NCI-H82 (cell line): ENCODE data around the gene PRKG1.
"Not testable (repeated sequence)": the region's sequence is repeated elsewhere in the genome, so short reads cannot be mapped to it uniquely, and the experiment has no call there.

Experiments
- DNase-seq: peaks from one replicate; lab custom pipeline; 2025; lab: John Stamatoyannopoulos, UW

The PRKG1 gene

DNA sequence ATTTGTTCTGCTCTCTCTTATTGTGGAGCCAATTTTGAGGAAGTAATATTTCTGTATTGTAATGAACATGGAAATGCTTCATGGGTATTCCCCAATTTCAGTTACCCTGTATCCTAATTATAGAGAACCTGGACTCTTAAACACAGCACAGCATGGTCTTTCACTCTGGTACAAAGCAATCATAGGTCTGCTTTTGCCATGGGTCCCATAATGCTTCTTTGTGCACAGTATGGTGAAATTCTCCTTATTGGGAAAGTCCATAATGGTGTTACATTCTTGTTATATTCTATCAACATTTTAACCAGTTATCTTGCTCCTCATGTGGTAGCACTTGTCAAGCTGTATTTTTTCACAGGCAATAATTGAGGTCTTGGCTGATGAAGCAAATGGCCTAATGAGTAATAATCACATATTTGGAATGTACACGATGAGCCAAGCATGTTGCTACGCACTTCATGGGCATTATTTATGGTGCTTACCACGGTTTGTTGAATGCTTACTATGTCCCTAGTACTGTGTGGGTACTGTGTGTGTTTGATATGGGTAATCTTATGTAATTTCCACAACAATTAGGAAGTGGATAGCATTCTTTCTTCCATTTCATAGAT, 42.9 kb downstream of the PRKG1 start:
- no peak for DNase-seq

DNA sequence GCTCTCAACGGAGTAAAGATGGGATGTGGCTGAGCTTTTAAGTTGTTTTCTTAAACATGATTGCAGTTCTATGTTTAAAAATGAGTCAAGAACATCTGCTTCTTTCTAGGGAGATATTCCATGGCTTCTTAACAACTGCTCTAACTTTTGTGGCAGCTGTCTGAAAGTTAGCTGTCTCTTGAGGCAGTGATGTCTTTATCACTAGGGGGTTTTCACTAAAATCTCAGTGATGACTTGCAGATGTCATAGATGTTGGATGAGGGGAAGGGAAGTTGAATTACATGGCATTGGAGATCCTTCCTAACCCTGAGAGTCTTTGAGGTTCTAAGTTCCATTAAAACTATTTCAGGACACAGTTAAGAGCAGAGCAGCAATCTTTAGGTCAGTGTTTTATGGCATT, 43.5 kb downstream of the PRKG1 start:
- no peak for DNase-seq

DNA sequence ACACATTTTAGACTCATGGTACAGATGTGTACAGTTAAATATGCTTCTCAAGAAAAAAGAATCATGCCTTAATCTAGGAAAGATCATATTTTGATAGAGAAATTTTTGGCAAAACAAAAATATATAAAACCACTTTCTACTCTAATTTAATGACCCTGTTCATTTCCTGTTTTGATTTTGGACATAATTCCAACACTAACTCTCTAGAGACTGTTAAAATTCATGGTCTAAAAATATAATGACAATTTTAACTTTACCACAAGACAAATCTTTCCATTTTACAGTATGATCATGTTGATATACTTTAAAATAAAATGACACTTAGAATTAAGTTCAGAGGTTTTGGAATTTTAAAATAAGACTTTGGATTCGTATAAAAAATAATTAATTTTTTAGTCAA, 45.2 kb downstream of the PRKG1 start:
- no peak for DNase-seq

DNA sequence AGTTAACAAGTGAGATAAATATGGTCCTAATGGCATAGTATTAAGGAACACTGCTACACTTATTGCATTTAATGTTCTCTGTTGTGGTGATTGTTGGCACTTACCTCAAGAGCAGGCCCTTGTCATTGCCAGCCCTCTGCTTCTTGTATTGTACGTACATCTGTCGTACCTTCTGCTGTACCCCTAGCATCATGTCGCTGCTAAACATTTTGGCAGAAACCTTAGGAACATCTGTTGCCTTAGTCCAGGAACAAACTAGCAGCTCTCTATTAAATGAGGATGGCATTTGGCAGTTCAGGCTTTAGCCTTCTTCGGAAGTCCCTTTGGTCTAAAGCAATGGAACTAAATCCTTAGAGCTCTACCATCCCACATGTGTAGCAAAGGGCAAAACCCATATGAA, 47.6 kb downstream of the PRKG1 start:
- no peak for DNase-seq

DNA sequence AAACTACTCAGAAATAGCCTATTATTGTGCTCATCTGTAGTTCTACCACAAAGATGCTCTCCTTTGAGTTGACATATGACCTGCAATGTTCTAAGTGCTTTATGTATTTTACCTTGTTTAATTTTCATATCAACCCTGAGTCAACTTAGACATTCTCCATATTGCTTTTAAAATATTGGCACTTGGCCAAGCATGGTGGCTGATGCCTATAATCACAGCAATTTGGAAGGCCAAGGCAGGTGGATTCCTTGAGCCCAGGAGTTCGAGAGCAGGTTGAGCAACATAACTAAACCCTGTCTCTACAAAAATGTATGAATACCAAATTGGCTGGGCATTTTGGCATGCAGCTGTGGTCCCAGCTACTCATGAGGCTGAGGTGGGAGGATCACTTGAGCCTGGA, 50.6 kb downstream of the PRKG1 start:
- DNase-seq: no peak

DNA sequence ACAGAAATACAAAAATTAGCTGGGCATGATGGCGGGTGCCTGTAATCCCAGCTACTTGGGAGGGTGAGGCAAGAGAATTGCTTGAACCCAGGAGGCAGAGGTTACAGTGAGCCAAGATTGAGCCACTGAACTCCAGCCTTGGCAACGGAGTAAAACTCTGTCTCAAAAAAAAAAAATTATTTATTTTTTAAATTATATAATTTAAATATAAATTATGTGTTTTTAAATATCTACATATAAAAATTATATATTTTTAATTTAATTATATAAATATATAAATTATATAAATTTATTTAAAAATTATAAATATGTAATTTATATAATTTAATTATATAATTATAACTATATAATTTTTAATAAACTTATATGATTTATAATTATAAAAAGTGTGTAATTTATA, 51.2 kb downstream of the PRKG1 start:
- DNase-seq: no peak

DNA sequence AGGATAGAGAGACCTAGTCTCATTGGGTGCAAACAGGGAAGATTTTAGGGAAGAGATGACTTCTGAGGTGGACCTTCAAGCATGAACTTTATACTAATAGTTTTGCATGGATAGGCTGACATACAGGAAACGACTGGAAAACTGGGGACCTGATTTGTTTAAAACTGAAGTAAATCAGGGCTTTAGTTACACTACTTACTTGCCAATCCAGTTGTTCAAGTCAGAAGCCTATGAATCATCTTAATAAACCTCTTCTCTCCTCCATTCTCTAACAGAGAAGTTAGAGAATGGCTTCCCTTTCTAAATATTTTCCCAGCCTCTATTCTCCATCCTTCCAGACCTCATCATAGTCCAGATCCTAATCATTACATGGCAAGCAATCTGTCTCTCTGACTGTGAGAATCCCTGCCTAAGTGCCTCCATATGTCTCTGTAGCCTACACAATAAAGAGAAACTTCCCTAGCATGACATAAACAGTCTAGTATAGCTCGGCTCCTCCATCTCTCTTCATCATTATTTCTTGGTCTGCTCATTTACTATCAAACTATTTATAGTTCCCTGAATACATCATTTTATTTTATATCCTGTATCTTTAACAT, 55.8 kb downstream of the PRKG1 start:
- DNase-seq: no peak

DNA sequence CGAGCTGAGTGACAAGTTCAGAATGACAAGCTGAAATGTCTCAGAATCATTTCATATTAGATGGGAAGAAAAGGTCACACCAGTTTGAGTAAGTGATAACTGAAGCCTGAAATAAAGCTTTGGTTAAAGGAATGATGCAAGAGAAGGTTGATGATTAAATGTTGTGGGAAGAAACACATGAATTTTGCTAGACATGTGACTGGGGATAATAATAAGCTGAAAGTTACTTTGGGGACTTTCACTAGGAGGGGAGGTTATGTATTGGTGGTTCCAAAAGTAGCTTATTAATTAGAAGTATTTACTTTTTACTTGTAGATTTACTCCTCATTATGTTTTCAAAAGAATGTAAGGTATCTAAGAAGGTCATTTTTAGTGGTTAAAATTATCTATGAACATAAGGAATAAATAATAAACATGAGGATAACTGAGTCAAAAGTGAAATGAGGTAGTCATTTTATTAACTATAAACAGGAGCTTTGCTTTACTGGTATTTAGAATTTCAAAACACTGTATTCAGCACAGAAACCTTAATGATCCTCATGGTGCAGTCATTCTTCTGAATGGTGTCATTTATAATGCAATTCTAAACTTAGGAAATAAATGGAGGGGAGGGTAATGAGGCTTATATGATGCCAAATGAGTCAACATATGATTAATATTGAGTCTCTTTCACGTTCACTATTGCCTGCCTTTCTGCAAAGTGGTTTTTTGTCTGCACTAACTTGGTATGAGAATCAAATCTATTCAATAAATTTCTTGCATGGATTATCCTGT, 63.7 kb downstream of the PRKG1 start:
- DNase-seq: no peak

DNA sequence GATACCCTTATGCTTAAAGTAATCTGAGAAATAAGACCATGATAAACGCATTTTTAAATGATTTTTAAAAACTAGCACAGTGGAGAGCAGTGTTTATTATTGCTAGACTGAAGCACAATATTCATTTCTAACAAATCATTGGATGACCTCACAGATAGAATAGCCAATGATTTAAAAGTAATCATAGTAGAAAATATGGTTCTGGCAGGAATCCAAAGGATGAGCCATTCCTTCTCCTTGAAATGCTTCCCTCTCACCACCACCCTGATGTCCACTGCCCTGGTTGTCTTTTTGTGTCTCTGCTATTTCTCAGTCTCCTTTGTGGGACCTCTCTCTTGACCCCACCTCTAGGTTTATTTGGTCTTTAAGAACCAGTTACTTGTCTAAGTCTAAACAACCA, 64.9 kb downstream of the PRKG1 start:
- DNase-seq: no peak

DNA sequence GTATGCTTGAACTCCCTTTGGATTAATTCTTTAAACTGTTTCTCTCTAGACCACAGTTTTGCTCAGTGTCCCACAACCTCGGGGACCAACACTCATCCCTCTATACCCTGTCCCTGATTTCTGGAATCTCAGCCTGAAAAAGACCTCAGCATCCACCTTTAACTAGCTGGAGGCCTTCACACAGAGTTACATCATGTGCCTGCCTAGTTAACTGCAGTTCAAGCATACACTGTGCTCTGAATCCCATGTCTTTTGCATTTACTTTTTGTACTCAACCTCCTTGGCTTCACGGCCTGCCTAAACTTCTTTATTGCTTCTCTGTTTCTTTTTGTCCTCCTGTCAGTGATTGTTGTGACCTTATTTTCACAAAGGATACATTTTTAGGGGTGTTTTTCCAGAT, 66.7 kb downstream of the PRKG1 start:
- no peak for DNase-seq

DNA sequence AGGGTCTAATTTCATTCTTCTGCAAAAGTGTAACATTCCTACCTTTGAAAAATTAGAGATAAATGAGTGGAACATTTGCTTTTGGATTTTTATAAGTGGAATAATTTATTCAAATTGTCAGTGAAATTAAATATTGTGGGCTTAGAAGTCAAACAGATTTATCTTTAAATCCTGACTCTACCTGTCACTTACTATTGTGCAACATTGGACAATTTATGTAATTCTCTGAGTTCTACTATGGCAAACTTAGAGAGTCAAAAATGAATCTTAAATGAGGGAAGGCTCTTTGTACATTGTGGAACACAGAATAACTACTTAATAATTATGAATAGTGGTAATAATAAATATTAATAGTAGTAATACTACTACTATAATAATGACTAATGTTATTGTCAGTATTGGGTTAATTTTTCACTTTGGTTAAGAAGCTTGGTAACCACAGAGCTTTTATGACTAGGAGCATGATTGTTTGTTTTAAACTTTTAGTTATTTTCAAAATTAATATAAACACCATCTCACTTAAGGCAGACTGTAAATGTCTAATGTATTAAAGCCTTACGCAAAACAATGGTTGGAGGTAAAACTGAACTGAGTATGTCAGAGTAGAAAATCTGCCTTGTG, 70.0 kb downstream of the PRKG1 start:
- DNase-seq: no peak

DNA sequence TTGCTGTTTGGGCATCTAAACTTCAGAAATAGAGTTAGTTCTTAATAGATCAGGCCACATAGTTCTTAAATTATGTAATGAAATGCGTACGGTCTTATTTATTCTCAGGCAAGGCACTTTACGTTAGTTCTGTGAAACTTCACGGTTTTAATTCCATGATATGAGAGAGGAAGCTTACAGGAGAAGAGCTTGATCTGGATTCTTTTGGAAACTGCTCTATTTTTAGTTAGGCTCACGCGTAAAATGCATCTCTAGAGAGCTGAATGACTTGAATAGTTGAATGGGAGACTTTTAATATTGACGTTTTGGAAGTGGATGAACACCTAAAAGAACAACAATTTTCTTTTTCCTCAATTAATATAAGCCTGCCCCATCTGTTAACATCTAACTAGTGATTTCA, 71.1 kb downstream of the PRKG1 start:
- DNase-seq: no peak

DNA sequence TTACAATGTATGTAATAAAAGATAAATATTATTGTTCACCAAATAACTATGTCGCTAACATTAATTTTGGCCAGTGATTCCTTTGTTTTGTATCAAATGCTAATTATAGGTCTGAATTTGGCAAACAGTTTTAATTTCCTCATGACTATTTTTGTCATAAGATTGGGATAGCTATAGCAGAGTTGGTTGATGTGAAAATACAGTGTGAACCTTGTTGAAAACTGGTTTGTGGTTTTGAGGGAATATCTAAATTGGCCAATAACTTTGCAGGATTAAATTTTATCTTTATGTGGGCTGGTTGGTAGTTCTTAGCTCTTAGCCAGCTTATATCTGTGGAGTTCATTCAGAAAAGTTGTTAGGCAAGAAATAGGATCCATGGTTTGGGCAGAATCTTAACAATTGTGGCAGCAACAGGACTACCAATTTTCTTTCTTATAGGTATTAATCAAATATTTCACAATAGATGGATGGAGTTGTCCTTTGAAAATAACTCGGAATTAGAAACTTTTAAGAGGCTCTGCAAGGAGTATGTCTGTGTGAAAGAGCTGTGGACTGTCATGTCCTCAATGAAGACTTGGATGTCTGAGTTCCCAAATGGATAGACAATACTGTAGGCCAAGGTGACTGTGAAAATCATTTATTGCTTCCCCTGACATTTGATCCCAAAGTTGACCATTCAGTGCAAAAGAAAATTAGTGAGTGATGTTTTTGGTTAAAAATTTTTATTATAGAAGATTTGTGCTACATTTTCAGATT, 73.5 kb downstream of the PRKG1 start:
- DNase-seq: no peak

DNA sequence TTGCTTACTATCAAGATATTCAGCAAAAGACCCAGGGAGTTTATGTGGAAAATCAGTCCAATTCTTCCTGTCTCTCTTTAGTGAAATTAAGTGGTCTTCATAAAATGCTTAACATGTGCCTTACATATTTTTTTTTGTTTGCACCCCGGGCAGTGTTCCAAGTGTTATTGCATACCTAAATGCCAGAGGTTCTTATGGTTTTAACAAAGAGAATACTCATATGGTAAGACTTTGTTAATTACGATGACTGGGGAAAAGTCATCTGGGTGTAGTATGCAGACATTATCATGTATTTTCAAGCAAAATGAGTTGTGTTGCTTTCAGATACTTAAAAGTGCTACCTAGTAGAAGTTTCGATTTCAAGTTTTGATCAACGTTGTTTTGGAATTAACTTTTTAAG, 82.6 kb downstream of the PRKG1 start:
- DNase-seq: no peak

DNA sequence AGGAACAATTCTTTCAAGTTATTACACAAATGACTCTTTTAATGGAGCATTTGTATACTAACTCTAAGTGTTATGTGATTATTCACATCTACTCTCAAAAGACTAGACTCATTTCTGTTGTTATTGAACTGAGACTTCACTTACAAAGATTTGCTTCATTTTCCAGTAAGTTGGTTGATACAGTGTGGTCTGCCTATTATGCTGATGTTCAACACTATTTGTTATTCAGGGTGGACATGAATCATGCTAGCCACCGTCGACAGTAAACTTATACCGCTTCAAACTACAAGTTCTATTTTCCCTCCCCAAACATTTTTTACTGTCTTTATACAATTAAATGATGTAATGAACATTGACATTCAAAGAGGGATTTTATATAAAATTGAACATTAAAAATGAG, 84.5 kb downstream of the PRKG1 start:
- DNase-seq: no peak

DNA sequence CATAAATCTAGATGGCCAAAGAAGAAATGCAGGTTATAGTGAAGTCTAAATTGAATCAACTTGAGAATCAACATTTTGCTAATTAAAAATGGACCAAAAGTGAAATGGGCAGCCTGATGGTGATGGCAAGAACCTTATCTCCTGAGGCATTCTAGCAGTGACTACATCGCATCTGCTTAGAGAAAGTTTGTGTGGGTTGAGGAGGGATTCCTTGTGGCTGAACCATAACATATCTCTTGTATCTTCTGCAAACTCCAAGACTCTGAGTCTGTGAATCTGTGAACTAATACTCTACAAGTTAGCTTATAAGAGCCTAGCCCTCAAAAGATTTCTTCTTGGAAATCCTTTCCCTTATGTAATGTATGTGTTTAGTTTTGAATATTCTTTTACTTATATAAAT, 85.6 kb downstream of the PRKG1 start:
- no peak for DNase-seq

DNA sequence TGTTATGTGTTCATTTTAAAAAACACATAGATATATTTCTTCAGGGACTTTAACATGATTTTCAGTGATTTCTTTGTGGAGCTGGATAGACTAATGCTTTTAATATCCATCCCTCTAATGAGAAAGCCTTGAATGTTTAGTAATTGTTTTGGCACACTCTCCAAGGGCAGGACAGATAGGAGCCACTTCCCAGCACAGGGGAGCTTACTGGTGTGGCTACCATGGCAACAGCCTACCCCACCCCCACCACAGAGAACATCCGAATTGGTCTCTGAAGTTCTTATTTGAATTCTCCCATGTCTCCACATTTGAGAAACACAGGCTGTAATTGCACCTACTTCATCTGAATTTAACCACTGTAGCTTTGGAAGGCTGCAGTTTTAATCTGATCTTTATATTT, 87.7 kb downstream of the PRKG1 start:
- no peak for DNase-seq

DNA sequence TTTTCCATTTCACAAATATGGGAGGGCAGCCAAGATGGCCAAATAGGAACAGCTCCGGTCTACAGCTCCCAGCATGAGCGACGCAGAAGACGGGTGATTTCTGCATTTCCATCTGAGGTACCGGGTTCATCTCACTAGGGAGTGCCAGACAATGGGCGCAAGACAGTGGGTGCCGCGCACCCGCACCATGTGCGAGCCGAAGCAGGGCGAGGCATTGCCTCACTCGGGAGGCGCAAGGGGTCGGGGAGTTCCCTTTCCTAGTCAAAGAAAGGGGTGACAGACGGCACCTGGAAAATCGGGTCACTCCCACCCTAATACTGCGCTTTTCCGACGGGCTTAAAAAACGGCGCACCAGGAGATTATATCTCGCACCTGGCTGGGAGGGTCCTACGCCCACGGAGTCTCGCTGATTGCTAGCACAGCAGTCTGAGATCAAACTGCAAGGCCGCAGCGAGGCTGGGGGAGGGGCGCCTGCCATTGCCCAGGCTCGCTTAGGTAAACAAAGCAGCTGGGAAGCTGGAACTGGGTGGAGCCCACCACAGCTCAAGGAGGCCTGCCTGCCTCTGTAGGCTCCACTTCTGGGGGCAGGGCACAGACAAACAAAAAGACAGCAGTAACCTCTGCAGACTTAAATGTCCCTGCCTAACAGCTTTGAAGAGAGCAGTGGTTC, 89.2 kb downstream of the PRKG1 start:
- DNase-seq: not testable (repeated sequence)

DNA sequence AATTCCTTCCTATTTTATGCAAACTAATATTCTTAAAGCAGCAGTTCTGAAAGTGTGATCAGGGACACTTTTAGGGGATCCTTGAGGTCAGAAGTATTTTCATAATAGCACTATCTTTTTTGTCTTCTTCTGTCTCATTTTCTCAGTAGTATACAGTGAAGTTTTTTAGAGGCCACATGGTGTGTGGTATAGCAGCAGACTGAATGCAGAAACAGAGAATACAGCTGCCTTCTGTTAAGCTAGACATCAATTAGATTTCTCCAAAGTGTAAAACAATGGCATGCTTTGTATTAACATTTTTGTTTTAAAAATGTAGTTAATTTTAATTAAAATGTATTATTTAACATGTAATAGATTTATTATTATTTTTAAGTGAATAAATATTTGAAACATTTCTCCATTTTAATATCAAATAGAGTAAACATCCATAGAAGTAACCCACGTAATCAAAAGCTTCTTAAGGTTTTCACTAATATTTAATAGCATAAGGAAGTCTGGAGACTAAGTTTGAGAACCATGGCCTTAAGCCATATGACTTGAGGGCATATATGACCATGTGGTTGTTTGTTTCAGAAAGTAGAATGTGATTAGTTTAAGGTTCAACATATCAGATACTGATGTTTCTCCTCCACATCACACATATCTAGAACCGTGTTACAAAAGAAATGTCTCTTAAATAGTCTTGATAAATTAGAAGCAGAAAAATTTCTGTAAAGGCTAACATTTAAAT, 94.0 kb downstream of the PRKG1 start:
- no peak for DNase-seq

DNA sequence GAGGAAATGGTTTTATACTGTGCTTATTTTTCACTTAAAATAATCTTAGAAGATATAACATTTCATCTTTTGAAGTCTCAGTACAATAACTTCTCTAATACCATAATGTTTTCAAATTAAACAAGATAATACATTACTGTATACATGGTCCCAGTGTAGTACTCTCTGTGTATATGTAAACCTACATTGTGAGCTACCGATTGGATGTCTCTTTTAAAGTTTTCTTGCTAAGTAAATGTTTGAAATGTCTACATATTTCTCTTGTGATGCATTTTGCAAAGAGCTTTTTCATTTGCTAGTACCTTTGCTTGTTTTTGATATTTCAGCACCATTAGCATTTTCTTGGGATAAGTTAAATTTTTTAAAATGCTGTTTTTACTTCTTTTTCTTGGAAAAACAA, 94.8 kb downstream of the PRKG1 start:
- no peak for DNase-seq
